ENCODE data around the gene ADAMTS15.
"Not testable (repeated sequence)": the region's sequence is repeated elsewhere in the genome, so short reads cannot be mapped to it uniquely, and the experiment has no call there.

Gene ADAMTS15

GRCh38 chr11:130433357-130433756, 15.1 kb upstream of the ADAMTS15 start:
- no peak overlapping the region for H3K27ac ChIP-seq
- H3K4me3 ChIP-seq: no peak overlapping the region

- Histone ChIP-seq H3K4me3 (peak overlapping the region; percentile 41 to 57 (median 47)), H3K27ac (peak overlapping the region in 15 of 21 experiments; percentile 7 to 82 (median 58))
Measured at GRCh38 chr11:130434521-130435223, 13.8 kb upstream of the ADAMTS15 start.

- H3K27ac ChIP-seq: no peak overlapping the region
- H3K4me3 ChIP-seq: no peak overlapping the region
Measured at GRCh38 chr11:130435671-130436070, 12.8 kb upstream of the ADAMTS15 start.

- Histone ChIP-seq H3K27ac (no peak overlapping the region), H3K4me3 (no peak overlapping the region)
Measured at GRCh38 chr11:130436171-130436570, 12.3 kb upstream of the ADAMTS15 start.

- Histone ChIP-seq H3K27ac (no peak overlapping the region), H3K4me3 (no peak overlapping the region)
Measured at GRCh38 chr11:130437848-130438247, 10.6 kb upstream of the ADAMTS15 start.

GRCh38 chr11:130438401-130439159, 9.9 kb upstream of the ADAMTS15 start:
- not testable (repeated sequence) for H3K4me3 ChIP-seq, H3K27ac ChIP-seq

GRCh38 chr11:130439160-130439519, 9.3 kb upstream of the ADAMTS15 start:
- Histone ChIP-seq H3K27ac (no peak overlapping the region), H3K4me3 (no peak overlapping the region)

GRCh38 chr11:130439876-130440275, 8.6 kb upstream of the ADAMTS15 start:
- no peak overlapping the region for H3K27ac ChIP-seq
- no peak overlapping the region for H3K4me3 ChIP-seq

GRCh38 chr11:130441719-130442118, 6.7 kb upstream of the ADAMTS15 start:
- Histone ChIP-seq H3K27ac (no peak overlapping the region), H3K4me3 (no peak overlapping the region)

GRCh38 chr11:130442737-130443136, 5.7 kb upstream of the ADAMTS15 start:
- H3K27ac ChIP-seq: no peak overlapping the region
- H3K4me3 ChIP-seq: no peak overlapping the region

- H3K27ac ChIP-seq: no peak overlapping the region
- H3K4me3 ChIP-seq: no peak overlapping the region
Measured at GRCh38 chr11:130445788-130446187, 2.7 kb upstream of the ADAMTS15 start.

- H3K4me3 ChIP-seq: peak overlapping the region; percentile 35 to 58 (median 41)
- peak overlapping the region in 1 of 21 experiments; percentile 44 for H3K27ac ChIP-seq
Measured at GRCh38 chr11:130448039-130448415, 418 bp upstream of the ADAMTS15 start.

- H3K4me3 ChIP-seq: peak overlapping the region; percentile 35 to 58 (median 41)
- peak overlapping the region in 12 of 21 experiments; percentile 0 to 77 (median 55) for H3K27ac ChIP-seq
Measured at GRCh38 chr11:130449310-130449990, 1.0 kb downstream of the ADAMTS15 start.

GRCh38 chr11:130449996-130450769, 1.7 kb downstream of the ADAMTS15 start:
- H3K27ac ChIP-seq: peak overlapping the region in 3 of 21 experiments; percentile 22 to 67 (median 66)
- peak overlapping the region in 6 of 7 experiments; percentile 35 to 58 (median 42) for H3K4me3 ChIP-seq

- Histone ChIP-seq H3K4me3 (peak overlapping the region in 1 of 7 experiments; percentile 58), H3K27ac (no peak overlapping the region)
Measured at GRCh38 chr11:130451231-130452019, 3.0 kb downstream of the ADAMTS15 start.

- H3K4me3 ChIP-seq: peak overlapping the region in 1 of 7 experiments; percentile 58
- H3K27ac ChIP-seq: no peak overlapping the region
Measured at GRCh38 chr11:130452176-130452575, 3.7 kb downstream of the ADAMTS15 start.

GRCh38 chr11:130452940-130453339, 4.5 kb downstream of the ADAMTS15 start:
- Histone ChIP-seq H3K27ac (no peak overlapping the region), H3K4me3 (no peak overlapping the region)

GRCh38 chr11:130454491-130455252, 6.2 kb downstream of the ADAMTS15 start:
- H3K4me3 ChIP-seq: no peak overlapping the region
- H3K27ac ChIP-seq: no peak overlapping the region
